NB4 (cell line): Measurements from ENCODE around the gene PDLIM5.

Experiments
- POLR2A ChIP-seq: IDR thresholded peaks from 2 replicates; pipeline ENCODE4 v1.6.1; 2011; ENCODE audit warnings: mild to moderate bottlenecking; ENCODE audit not compliant: insufficient read length; ENCODE audit errors: extremely low read depth
- TF ChIP-seq, protein P1 (sequence below): IDR thresholded peaks from one replicate; pipeline ENCODE4 v1.5.1; 2012; ENCODE audit warnings: low read depth, low read length

DNA sequence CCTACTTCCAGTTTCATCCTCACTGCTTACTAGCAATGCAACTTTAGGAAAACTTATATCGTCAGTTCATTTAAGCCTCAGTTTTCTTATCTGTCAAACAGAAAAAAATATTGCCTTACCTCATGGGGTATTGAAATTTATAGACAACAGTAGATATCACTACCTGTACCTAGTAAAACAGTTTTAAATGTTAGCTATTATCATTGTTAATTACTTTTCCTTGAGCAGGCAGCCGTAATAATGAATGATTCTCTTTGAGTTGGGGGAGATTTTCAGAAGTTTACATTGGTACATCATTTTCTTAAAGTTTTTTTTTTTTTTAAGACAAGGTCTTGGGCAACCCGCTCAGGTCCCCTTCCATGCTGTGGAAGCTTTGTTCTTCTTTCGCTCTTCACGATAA lies 234.3 kb downstream of the PDLIM5 start:
- TF ChIP-seq, protein P1, sequence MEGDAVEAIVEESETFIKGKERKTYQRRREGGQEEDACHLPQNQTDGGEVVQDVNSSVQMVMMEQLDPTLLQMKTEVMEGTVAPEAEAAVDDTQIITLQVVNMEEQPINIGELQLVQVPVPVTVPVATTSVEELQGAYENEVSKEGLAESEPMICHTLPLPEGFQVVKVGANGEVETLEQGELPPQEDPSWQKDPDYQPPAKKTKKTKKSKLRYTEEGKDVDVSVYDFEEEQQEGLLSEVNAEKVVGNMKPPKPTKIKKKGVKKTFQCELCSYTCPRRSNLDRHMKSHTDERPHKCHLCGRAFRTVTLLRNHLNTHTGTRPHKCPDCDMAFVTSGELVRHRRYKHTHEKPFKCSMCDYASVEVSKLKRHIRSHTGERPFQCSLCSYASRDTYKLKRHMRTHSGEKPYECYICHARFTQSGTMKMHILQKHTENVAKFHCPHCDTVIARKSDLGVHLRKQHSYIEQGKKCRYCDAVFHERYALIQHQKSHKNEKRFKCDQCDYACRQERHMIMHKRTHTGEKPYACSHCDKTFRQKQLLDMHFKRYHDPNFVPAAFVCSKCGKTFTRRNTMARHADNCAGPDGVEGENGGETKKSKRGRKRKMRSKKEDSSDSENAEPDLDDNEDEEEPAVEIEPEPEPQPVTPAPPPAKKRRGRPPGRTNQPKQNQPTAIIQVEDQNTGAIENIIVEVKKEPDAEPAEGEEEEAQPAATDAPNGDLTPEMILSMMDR, result no peak
- no peak for TF ChIP-seq POLR2A
